GM23338 (cell line): ENCODE measurements around the gene LAYN. TPM values are rescaled to one million over a fixed set of nuclear protein-coding genes. Genes with fewer than 3 reads are reported as not detected.
A peak's percentile ranks its signal among the peaks of the same experiment; 100 is the strongest.

Source experiments
- ATAC-seq: fragments of 200-7000 bp; cut with Tn5 transposase; 3 replicates; pipeline ENCODE4 v1.9.1; 2020
- DNase-seq: peaks from one replicate; pipeline ENCODE4 v3.0.0-alpha.2; 2015; ENCODE audit warnings: low spot score
- H2AFZ ChIP-seq: fragments of 200-600 bp; sonication (generic); 2 replicates; pipeline ENCODE4 v1.8.0; 2016; ENCODE audit warnings: antibody characterized with exemption, mild to moderate bottlenecking, moderate library complexity
- H3F3A ChIP-seq: fragments of 200-600 bp; sonication (generic); replicated peaks from 2 replicates; pipeline ENCODE4 v1.8.0; 2017; ENCODE audit warnings: antibody characterized with exemption, mixed run types, low read depth
- H3K27ac ChIP-seq: fragments of 200-600 bp; sonication (generic); 2 replicates; pipeline ENCODE4 v1.6.1; 2016; ENCODE audit warnings: low read depth
- H3K27me3 ChIP-seq: fragments of 200-600 bp; sonication (generic); 2 replicates; pipeline ENCODE4 v1.8.0; 2016; ENCODE audit warnings: mild to moderate bottlenecking, mixed run types, moderate library complexity; ENCODE audit not compliant: insufficient read depth
- H3K36me3 ChIP-seq: fragments of 200-600 bp; sonication (generic); 2 replicates; pipeline ENCODE4 v1.8.0; 2016; ENCODE audit warnings: mild to moderate bottlenecking; ENCODE audit not compliant: insufficient read depth
- H3K4me1 ChIP-seq: fragments of 200-600 bp; sonication (generic); 2 replicates; pipeline ENCODE4 v1.8.0; 2016; ENCODE audit warnings: mild to moderate bottlenecking, moderate library complexity; ENCODE audit not compliant: insufficient read depth
- H3K4me2 ChIP-seq: fragments of 200-600 bp; sonication (generic); 2 replicates; pipeline ENCODE4 v1.7.1; 2017; ENCODE audit warnings: mixed run types
- H3K4me3 ChIP-seq: fragments of 200-600 bp; sonication (generic); 2 replicates; pipeline ENCODE4 v1.6.1; 2016; ENCODE audit warnings: mixed run types
- H3K79me2 ChIP-seq: fragments of 200-600 bp; sonication (generic); replicated peaks from 2 replicates; pipeline ENCODE4 v1.8.0; 2017; ENCODE audit warnings: mild to moderate bottlenecking; ENCODE audit not compliant: insufficient read depth
- H3K9me2 ChIP-seq: fragments of 200-600 bp; sonication (generic); 2 replicates; pipeline ENCODE4 v1.8.0; 2017; ENCODE audit not compliant: insufficient read depth
- H4K20me1 ChIP-seq: fragments of 200-600 bp; sonication (generic); replicated peaks from 2 replicates; pipeline ENCODE4 v1.8.0; 2017; ENCODE audit warnings: mild to moderate bottlenecking; ENCODE audit not compliant: insufficient read depth
- H3K27ac Mint-ChIP-seq: 2 replicates; pipeline ENCODE4 v1.8.0; 2020; ENCODE audit warnings: inconsistent platforms, mild to moderate bottlenecking, moderate library complexity, mixed read lengths
- H3K27me3 Mint-ChIP-seq: 3 replicates; pipeline ENCODE4 v1.8.0; 2022; ENCODE audit warnings: low read depth, mild to moderate bottlenecking, moderate library complexity, mixed read lengths, inconsistent platforms; ENCODE audit not compliant: insufficient read depth, poor library complexity
- H3K36me3 Mint-ChIP-seq: 3 replicates; pipeline ENCODE4 v1.8.0; 2021; ENCODE audit warnings: low read depth, mild to moderate bottlenecking, inconsistent platforms, moderate library complexity, mixed read lengths
- H3K4me1 Mint-ChIP-seq: 3 replicates; pipeline ENCODE4 v1.8.0; 2020; ENCODE audit warnings: mild to moderate bottlenecking, inconsistent platforms, mixed read lengths
- H3K4me3 Mint-ChIP-seq: 3 replicates; pipeline ENCODE4 v1.8.0; 2021; ENCODE audit warnings: moderate library complexity, mild to moderate bottlenecking, inconsistent platforms, mixed read lengths
- H3K9me3 Mint-ChIP-seq: 3 replicates; pipeline ENCODE4 v1.8.0; 2020; ENCODE audit warnings: moderate library complexity, mild to moderate bottlenecking, inconsistent platforms, mixed read lengths
- ETS1 ChIP-seq: IDR thresholded peaks from 2 replicates; pipeline ENCODE4 v1.6.1; 2016; ENCODE audit warnings: antibody characterized with exemption
- EZH2 ChIP-seq: fragments of 200-600 bp; sonication (generic); IDR thresholded peaks from one replicate; pipeline ENCODE4 v1.8.0; 2017; ENCODE audit warnings: antibody characterized with exemption, mild to moderate bottlenecking, low read depth; ENCODE audit not compliant: unreplicated experiment
- EZH2phosphoT487 ChIP-seq: fragments of 200-600 bp; sonication (generic); IDR thresholded peaks from one replicate; pipeline ENCODE4 v1.8.1; 2018; ENCODE audit warnings: antibody characterized with exemption; ENCODE audit not compliant: unreplicated experiment
- JUNB ChIP-seq: IDR thresholded peaks from one replicate; pipeline ENCODE4 v1.6.1; 2016; ENCODE audit warnings: antibody characterized with exemption; ENCODE audit not compliant: unreplicated experiment
- NANOG ChIP-seq: IDR thresholded peaks from 2 replicates; pipeline ENCODE4 v1.6.1; 2016; ENCODE audit warnings: antibody characterized with exemption, borderline replicate concordance
- POLR2AphosphoS5 ChIP-seq: IDR thresholded peaks from 2 replicates; pipeline ENCODE4 v1.6.1; 2016; ENCODE audit warnings: antibody characterized with exemption, low read depth
- REST ChIP-seq: IDR thresholded peaks from one replicate; pipeline ENCODE4 v1.6.1; 2018; ENCODE audit warnings: antibody characterized with exemption; ENCODE audit not compliant: unreplicated experiment
- STAT1 ChIP-seq: IDR thresholded peaks from one replicate; pipeline ENCODE4 v1.6.1; 2016; ENCODE audit warnings: antibody characterized with exemption; ENCODE audit not compliant: unreplicated experiment
- ZNF114 ChIP-seq: fragments of 250-450 bp; sonication (Bioruptor Pico); IDR thresholded peaks from 2 replicates; pipeline ENCODE4 v1.5.0; 2020; ENCODE audit warnings: mild to moderate bottlenecking, moderate library complexity
- ZNF331 ChIP-seq: fragments of 250-450 bp; sonication (Bioruptor Pico); IDR thresholded peaks from 2 replicates; pipeline ENCODE4 v1.5.0; 2020; ENCODE audit warnings: low read depth, mild to moderate bottlenecking, moderate library complexity
- polyA plus RNA-seq: library from polyadenylated mRNA; unstranded; fragments of >200 nt; fragmentation: Nextera tagmentation; extraction: Ambion mirVana; gene quantifications from 2 replicates; pipeline ENCODE4 v1.2.1, GENCODE V29; 2016
- total RNA-seq: library from RNA; depleted of rRNA; stranded (reverse); fragments of >200 nt; shearing (Covaris generic); gene quantifications from 2 replicates; pipeline ENCODE4 v1.2.3, GENCODE V29; 2014

LAYN gene
- total and polyA plus RNA-seq, 2 experiments from 2014 or later, result 6.8 to 7.9 TPM

- TF ChIP-seq EZH2phosphoT487, result no peak
- TF ChIP-seq ZNF331 (CRISPR knock-in tag), result no peak
- no peak for TF ChIP-seq NANOG
- TF ChIP-seq REST, result no peak
- TF ChIP-seq POLR2AphosphoS5, result no peak
- no peak for TF ChIP-seq EZH2
- no peak for TF ChIP-seq JUNB
- TF ChIP-seq ZNF114, result no peak
- no peak for TF ChIP-seq ETS1
These were observed 8.7 kb upstream of the LAYN start (continued) for GRCh38 chr11:111531687-111532364.

GRCh38 chr11:111532365-111532709 is 8.2 kb upstream of the LAYN start:
- no peak for ATAC-seq
- Mint-ChIP-seq H3K27ac (no peak overlapping the region), H3K27me3 (peaks cover 6% of the 10 kb centered on the region), H3K4me3 (no peak overlapping the region), H3K9me3 (no peaks in the 10 kb centered on the region), H3K36me3 (no peaks in the 10 kb centered on the region), H3K4me1 (peaks cover 9% of the 10 kb centered on the region; the same call in 2 of the 3 replicates)
- H3K4me1 ChIP-seq, result 0 out of 2 replicates have a peak, but pooled peaks cover 1% of the 10 kb centered on the region
- no peaks in the 10 kb centered on the region for H3K79me2 ChIP-seq
- no peaks in the 10 kb centered on the region for H3K9me2 ChIP-seq
- no peak overlapping the region for H3K4me2 ChIP-seq
- no peaks in the 10 kb centered on the region; the same call in 1 of the 2 replicates for H3K27me3 ChIP-seq
- peak overlapping the region; percentile 58 for H2AFZ ChIP-seq
- no peaks in the 10 kb centered on the region for H4K20me1 ChIP-seq
- no peak for DNase-seq
- no peaks in the 10 kb centered on the region for H3K36me3 ChIP-seq
- no peaks in the 10 kb centered on the region for H3F3A ChIP-seq
- H3K4me3 ChIP-seq, result no peak overlapping the region
- H3K27ac ChIP-seq, result no peak overlapping the region
- TF ChIP-seq EZH2, result no peak
- TF ChIP-seq REST, result no peak
- TF ChIP-seq NANOG, result no peak
- TF ChIP-seq STAT1, result no peak
